Measurements from ENCODE around the gene COASY. TPM values are rescaled to one million over a fixed set of nuclear protein-coding genes. Genes with fewer than 3 reads are reported as not detected.

COASY gene
- total and polyA plus RNA-seq, 8 donors, result 15.6 to 127 (median 82.4) TPM

- DNase-seq, result peak in 1 of 2 donors; percentile 80
- TF ChIP-seq POLR2A (IDR thresholded peaks at IDR 0.05), result no peak
- TF ChIP-seq EP300 (IDR thresholded peaks at IDR 0.05), result no peak
- TF ChIP-seq POLR2AphosphoS5 (IDR thresholded peaks at IDR 0.05), result peak in 1 of 3 donors; percentile 22
- TF ChIP-seq CTCF (IDR thresholded peaks at IDR 0.05), result peak in 1 of 7 experiments; percentile 39
- H3K4me3 ChIP-seq, result peak overlapping the region; percentile 77 to 97 (median 93)
- 0 to 20% (median 10%) methylated on average over 1 of the region's 1 CpG for WGBS, 5 donors
- intact Hi-C loops (cut with DNase I; ENCODE audit: low total_unique reads), result no loop called here
- peaks cover 25 to 32% (median 26%) of the 10 kb centered on the region in 4 donors for H3K36me3 ChIP-seq
- H3K27me3 ChIP-seq, result no peaks in the 10 kb centered on the region
- no peaks in the 10 kb centered on the region for H3K9me3 ChIP-seq
- H3K4me1 ChIP-seq, result peaks cover 45 to 66% (median 65%) of the 10 kb centered on the region in 4 donors
- H3K27ac ChIP-seq, result peak overlapping the region; percentile 91 to 95 (median 94)
Observed at GRCh38 chr17:42563543-42563942, 1.6 kb downstream of the COASY start.

GRCh38 chr17:42563950-42564349 lies 2.0 kb downstream of the COASY start:
- no peaks in the 10 kb centered on the region for H3K27me3 ChIP-seq
- H3K36me3 ChIP-seq, result peaks cover 29 to 36% (median 30%) of the 10 kb centered on the region in 4 donors
- H3K9me3 ChIP-seq, result no peaks in the 10 kb centered on the region
- WGBS, 5 donors, result 81 to 85% (median 82%) methylated on average over 9 of the region's 9 CpGs
- TF ChIP-seq POLR2A (IDR thresholded peaks at IDR 0.05) (no peak), EP300 (IDR thresholded peaks at IDR 0.05) (no peak), CTCF (IDR thresholded peaks at IDR 0.05) (no peak), POLR2AphosphoS5 (IDR thresholded peaks at IDR 0.05) (no peak)
- H3K4me1 ChIP-seq, result peaks cover 49 to 70% (median 69%) of the 10 kb centered on the region in 4 donors
- peak overlapping the region in 3 of 4 donors; percentile 77 to 97 (median 96) for H3K4me3 ChIP-seq
- H3K27ac ChIP-seq, result peak overlapping the region; percentile 47 to 95 (median 91)
- no peak for DNase-seq
- intact Hi-C loops (cut with DNase I; ENCODE audit: low total_unique reads), result no loop called here

- intact Hi-C loops (cut with DNase I; ENCODE audit: low total_unique reads), result no loop called here
- H3K9me3 ChIP-seq, result no peaks in the 10 kb centered on the region
- peak overlapping the region; percentile 47 to 97 (median 91) for H3K27ac ChIP-seq
- peaks cover 39 to 46% (median 40%) of the 10 kb centered on the region in 4 donors for H3K36me3 ChIP-seq
- TF ChIP-seq POLR2AphosphoS5 (IDR thresholded peaks at IDR 0.05) (no peak), EP300 (IDR thresholded peaks at IDR 0.05) (no peak), CTCF (IDR thresholded peaks at IDR 0.05) (no peak), POLR2A (IDR thresholded peaks at IDR 0.05) (no peak)
- no peak overlapping the region for H3K4me3 ChIP-seq
- 86 to 91% (median 88%) methylated on average over 14 to 15 of the region's 15 CpGs for WGBS, 5 donors
- peaks cover 55 to 80% (median 75%) of the 10 kb centered on the region in 4 donors for H3K4me1 ChIP-seq
- no peak for DNase-seq
- H3K27me3 ChIP-seq, result no peaks in the 10 kb centered on the region
Observed at GRCh38 chr17:42564815-42565522, 3.0 kb downstream of the COASY start.

- no peak for DNase-seq
- H3K4me1 ChIP-seq, result peaks cover 55 to 83% (median 81%) of the 10 kb centered on the region in 4 donors
- H3K27ac ChIP-seq, result peak overlapping the region; percentile 89 to 99 (median 97)
- H3K9me3 ChIP-seq, result no peaks in the 10 kb centered on the region
- no peaks in the 10 kb centered on the region for H3K27me3 ChIP-seq
- 87 to 93% (median 90%) methylated on average over 12 to 16 of the region's 16 CpGs for WGBS, 5 donors
- H3K36me3 ChIP-seq, result peaks cover 44 to 53% (median 47%) of the 10 kb centered on the region in 4 donors
- TF ChIP-seq POLR2AphosphoS5 (IDR thresholded peaks at IDR 0.05), result no peak
- no peak for TF ChIP-seq EP300 (IDR thresholded peaks at IDR 0.05)
- TF ChIP-seq CTCF (IDR thresholded peaks at IDR 0.05), result no peak
- no peak for TF ChIP-seq POLR2A (IDR thresholded peaks at IDR 0.05)
- intact Hi-C loops (cut with DNase I; ENCODE audit: low total_unique reads), result no loop called here
- H3K4me3 ChIP-seq, result peak overlapping the region in 1 of 4 donors; percentile 91
Observed at GRCh38 chr17:42565523-42566214, 3.7 kb downstream of the COASY start.
